Tibial nerve (tissue), 4 donors: Measurements from ENCODE around the gene KCNK18. TPM values are rescaled to one million over a fixed set of nuclear protein-coding genes. Genes with fewer than 3 reads are reported as not detected.

Experiments used
- DNase-seq, 2 donors: peaks; one replicate each; pipeline ENCODE4 v3.0.0-alpha.2; 2019; ENCODE audit warnings: low spot score in 2 of 2
- H3K27ac ChIP-seq, 4 donors: fragments of 200-600 bp; sonication (generic) in 3 of 4; one replicate each; pipeline ENCODE4 v1.5.1; 2017 to 2019; ENCODE audit warnings: mild to moderate bottlenecking in 1 of 4
- H3K27me3 ChIP-seq, 2 donors: fragments of 200-600 bp; sonication (generic) in 1 of 2; one replicate each; pipeline versions ENCODE4 v1.5.1 to v1.6.0; 2017 to 2019
- H3K36me3 ChIP-seq, 3 donors: fragments of 200-600 bp; sonication (generic); one replicate each; pipeline ENCODE4 v1.5.1; 2018 to 2019
- H3K4me1 ChIP-seq, 4 donors: fragments of 200-600 bp; sonication (generic) in 3 of 4; one replicate each; pipeline ENCODE4 v1.5.1; 2017 to 2019
- H3K4me3 ChIP-seq, 4 donors: fragments of 200-600 bp; sonication (generic) in 3 of 4; one replicate each; pipeline ENCODE4 v1.5.1; 2017 to 2019; ENCODE audit warnings: mild to moderate bottlenecking in 1 of 4, moderate library complexity in 1 of 4
- H3K9me3 ChIP-seq, 4 donors: fragments of 200-600 bp; sonication (generic) in 3 of 4; one replicate each; pipeline ENCODE4 v1.5.1; 2017 to 2019
- CTCF ChIP-seq, 5 experiments: fragments of 200-600 bp in 3 of 5; fragments of 450-650 bp in 2 of 5; sonication (generic) in 3 of 5; IDR thresholded peaks; one replicate each; pipeline ENCODE4 v1.5.1; 2016 to 2019; ENCODE audit warnings: antibody characterized with exemption in 5 of 5, mild to moderate bottlenecking in 3 of 5, moderate library complexity in 2 of 5
- EP300 ChIP-seq, 2 donors: sonication (generic); formaldehyde crosslinking; IDR thresholded peaks; one replicate each; pipeline ENCODE4 v1.6.1; 2017; ENCODE audit warnings: antibody characterized with exemption in 2 of 2, mild to moderate bottlenecking in 1 of 2
- POLR2A ChIP-seq, 2 donors: fragments of 450-650 bp; IDR thresholded peaks; one replicate each; pipeline ENCODE4 v1.6.1; 2017; ENCODE audit warnings: antibody characterized with exemption in 2 of 2, mild to moderate bottlenecking in 2 of 2, moderate library complexity in 2 of 2
- WGBS, 2 donors: methylation state at CpG; one replicate each; pipeline ENCODE4 v1.1.5; 2018; 5-methylcytosine and 5-hydroxymethylcytosine counted together
- small RNA-seq: library from RNA; depleted of rRNA; stranded (forward); fragments of <200 nt; gene quantifications from one replicate; pipeline ENCODE3, GENCODE V24; 2016
- total RNA-seq, 4 donors: library from RNA; depleted of rRNA; stranded (reverse); fragments of >200 nt; gene quantifications; one replicate each; pipeline ENCODE4 v1.1.0, GENCODE V29; 2016

Gene KCNK18
- total RNA-seq, 4 donors from 2014 or later, result not detected

- H3K4me3 ChIP-seq, result no peak overlapping the region
- no peak overlapping the region for H3K27ac ChIP-seq
- DNase-seq, result no peak
- H3K4me1 ChIP-seq, result no peaks in the 10 kb centered on the region
- H3K9me3 ChIP-seq, result no peaks in the 10 kb centered on the region
- H3K36me3 ChIP-seq, result no peaks in the 10 kb centered on the region
- peaks cover 0 to 13% of the 10 kb centered on the region in 2 donors for H3K27me3 ChIP-seq
- 87 to 92% methylated on average over 9 of the region's 9 CpGs for WGBS, 2 donors
- TF ChIP-seq POLR2A (IDR thresholded peaks at IDR 0.05) (no peak), CTCF (IDR thresholded peaks at IDR 0.05) (no peak), EP300 (IDR thresholded peaks at IDR 0.05) (no peak)
Observed at GRCh38 chr10:117255835-117256460, 58.7 kb downstream of the KCNK18 start.

GRCh38 chr10:117256910-117257309 is 59.6 kb downstream of the KCNK18 start:
- Histone ChIP-seq H3K27me3 (peaks cover 0 to 17% of the 10 kb centered on the region in 2 donors), H3K4me3 (no peak overlapping the region), H3K27ac (no peak overlapping the region), H3K36me3 (no peaks in the 10 kb centered on the region), H3K4me1 (no peaks in the 10 kb centered on the region), H3K9me3 (no peaks in the 10 kb centered on the region)
- DNase-seq, result no peak
- WGBS, 2 donors, result 83 to 85% methylated on average over 10 of the region's 10 CpGs
- TF ChIP-seq POLR2A (IDR thresholded peaks at IDR 0.05) (no peak), EP300 (IDR thresholded peaks at IDR 0.05) (no peak), CTCF (IDR thresholded peaks at IDR 0.05) (no peak)

GRCh38 chr10:117257721-117258120 is 60.4 kb downstream of the KCNK18 start:
- WGBS, 2 donors, result 69 to 70% methylated on average over 3 of the region's 3 CpGs
- Histone ChIP-seq H3K36me3 (no peaks in the 10 kb centered on the region), H3K27me3 (peaks cover 0 to 25% of the 10 kb centered on the region in 2 donors)

GRCh38 chr10:117259279-117259678 is 62.0 kb downstream of the KCNK18 start:
- H3K36me3 ChIP-seq, result no peaks in the 10 kb centered on the region
- no peak for DNase-seq
- no peaks in the 10 kb centered on the region for H3K9me3 ChIP-seq

More at GRCh38 chr10:117257721-117258120, 60.4 kb downstream of the KCNK18 start:
- no peak overlapping the region for H3K4me3 ChIP-seq
- no peak for TF ChIP-seq EP300 (IDR thresholded peaks at IDR 0.05)
- no peak for TF ChIP-seq POLR2A (IDR thresholded peaks at IDR 0.05)
- TF ChIP-seq CTCF (IDR thresholded peaks at IDR 0.05), result no peak
- H3K4me1 ChIP-seq, result no peaks in the 10 kb centered on the region
- no peak overlapping the region for H3K27ac ChIP-seq
- no peaks in the 10 kb centered on the region for H3K9me3 ChIP-seq
- no peak for DNase-seq

More at GRCh38 chr10:117259279-117259678, 62.0 kb downstream of the KCNK18 start:
- Histone ChIP-seq H3K4me3 (no peak overlapping the region), H3K27ac (no peak overlapping the region), H3K27me3 (peaks cover 0 to 29% of the 10 kb centered on the region in 2 donors), H3K4me1 (no peaks in the 10 kb centered on the region)
- TF ChIP-seq CTCF (IDR thresholded peaks at IDR 0.05) (no peak), EP300 (IDR thresholded peaks at IDR 0.05) (no peak), POLR2A (IDR thresholded peaks at IDR 0.05) (no peak)
- WGBS, 2 donors, result 44 to 58% methylated on average over 3 of the region's 3 CpGs

Small RNA genes within 50 kb of the gene (small RNA-seq; reads per million reads assigned to genes)
- gene MIR3663, result not detected

Other genes with a start within 250 kb of the KCNK18 start
- 10 to 100 TPM in 3 of 4 donors, 1 to 10 TPM in 1; 9.2 to 16.3 (median 15.4) TPM for gene SHTN1, start 192.3 kb upstream of the KCNK18 start, total RNA-seq
- gene VAX1, start 59.2 kb upstream of the KCNK18 start, total RNA-seq, result not detected
- gene SLC18A2, start 43.6 kb downstream of the KCNK18 start, total RNA-seq, result under 1 TPM in 3 of 4 donors, not detected in 1; 0.20 to 0.42 (median 0.22) TPM
- 10 to 100 TPM; 29.4 to 33.3 (median 31.7) TPM for gene PDZD8, start 178.0 kb downstream of the KCNK18 start, total RNA-seq